Chondrocyte (in vitro differentiated cells): Measurements from ENCODE around the gene PLPP4. TPM values are rescaled to one million over a fixed set of nuclear protein-coding genes. Genes with fewer than 3 reads are reported as not detected.

ENCODE experiments used
- DNase-seq: peaks from one replicate; pipeline ENCODE4 v3.0.0; 2021; ENCODE audit warnings: mixed read lengths, low spot score
- H3K27ac Mint-ChIP-seq: one replicate; pipeline ENCODE4 v1.8.0; 2021; ENCODE audit warnings: mild to moderate bottlenecking, moderate library complexity, mixed read lengths; ENCODE audit not compliant: unreplicated experiment
- H3K27me3 Mint-ChIP-seq: 2 replicates; pipeline ENCODE4 v1.8.0; 2021; ENCODE audit warnings: low read depth, mixed read lengths
- H3K36me3 Mint-ChIP-seq: 2 replicates; pipeline ENCODE4 v1.8.0; 2021; ENCODE audit warnings: low read depth, mixed read lengths
- H3K4me1 Mint-ChIP-seq: 2 replicates; pipeline ENCODE4 v1.8.0; 2021; ENCODE audit warnings: low read depth, mild to moderate bottlenecking, mixed read lengths
- H3K4me3 Mint-ChIP-seq: one replicate; pipeline ENCODE4 v1.8.0; 2021; ENCODE audit warnings: mild to moderate bottlenecking, moderate library complexity, mixed read lengths; ENCODE audit not compliant: unreplicated experiment
- H3K9me3 Mint-ChIP-seq: 2 replicates; pipeline ENCODE4 v1.8.0; 2021; ENCODE audit warnings: low read depth, mixed read lengths
- total RNA-seq: library from RNA; stranded (reverse); gene quantifications from 3 replicates; pipeline ENCODE4 v1.2.1, GENCODE V29; 2021
- TF ChIP-seq, protein P1 (sequence below): fragments of 200-600 bp; sonication (generic); IDR thresholded peaks from 2 replicates; pipeline ENCODE4 v1.5.0; 2021; ENCODE audit warnings: antibody characterized with exemption, mild to moderate bottlenecking, moderate library complexity

The PLPP4 gene
- total RNA-seq, 1 donor from 2014 or later = 3.0 TPM

DNA sequence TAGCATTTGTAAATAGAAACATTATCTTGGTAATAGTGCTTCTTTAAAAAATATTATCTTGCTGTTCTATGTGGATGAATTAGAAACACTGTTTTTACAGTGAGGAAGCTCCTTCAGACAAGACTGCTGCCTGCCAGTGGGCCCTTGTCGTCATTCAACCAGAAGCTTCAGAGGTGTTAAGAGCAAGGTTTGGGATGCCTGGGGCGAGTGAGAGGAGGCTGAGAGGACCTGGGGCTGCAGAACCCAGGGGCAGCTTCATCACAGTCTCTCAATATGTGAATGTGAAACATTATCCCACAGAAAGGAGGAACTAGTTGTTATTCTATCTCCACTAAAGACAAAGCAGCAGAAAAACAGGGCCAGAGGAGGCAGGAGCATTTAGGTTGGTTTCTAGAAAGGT, 8.1 kb downstream of the PLPP4 start:
- H3K4me1 Mint-ChIP-seq = peaks cover 12% of the 10 kb centered on the region
- no peak for DNase-seq
- TF ChIP-seq, protein P1, sequence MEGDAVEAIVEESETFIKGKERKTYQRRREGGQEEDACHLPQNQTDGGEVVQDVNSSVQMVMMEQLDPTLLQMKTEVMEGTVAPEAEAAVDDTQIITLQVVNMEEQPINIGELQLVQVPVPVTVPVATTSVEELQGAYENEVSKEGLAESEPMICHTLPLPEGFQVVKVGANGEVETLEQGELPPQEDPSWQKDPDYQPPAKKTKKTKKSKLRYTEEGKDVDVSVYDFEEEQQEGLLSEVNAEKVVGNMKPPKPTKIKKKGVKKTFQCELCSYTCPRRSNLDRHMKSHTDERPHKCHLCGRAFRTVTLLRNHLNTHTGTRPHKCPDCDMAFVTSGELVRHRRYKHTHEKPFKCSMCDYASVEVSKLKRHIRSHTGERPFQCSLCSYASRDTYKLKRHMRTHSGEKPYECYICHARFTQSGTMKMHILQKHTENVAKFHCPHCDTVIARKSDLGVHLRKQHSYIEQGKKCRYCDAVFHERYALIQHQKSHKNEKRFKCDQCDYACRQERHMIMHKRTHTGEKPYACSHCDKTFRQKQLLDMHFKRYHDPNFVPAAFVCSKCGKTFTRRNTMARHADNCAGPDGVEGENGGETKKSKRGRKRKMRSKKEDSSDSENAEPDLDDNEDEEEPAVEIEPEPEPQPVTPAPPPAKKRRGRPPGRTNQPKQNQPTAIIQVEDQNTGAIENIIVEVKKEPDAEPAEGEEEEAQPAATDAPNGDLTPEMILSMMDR = no peak

GRCh38 chr10:120466006-120466405, 9.0 kb downstream of the PLPP4 start:
- Mint-ChIP-seq H3K4me3 (no peak overlapping the region), H3K9me3 (no peaks in the 10 kb centered on the region), H3K36me3 (no peaks in the 10 kb centered on the region), H3K27me3 (no peaks in the 10 kb centered on the region), H3K4me1 (peaks cover 3% of the 10 kb centered on the region), H3K27ac (no peak overlapping the region)
- TF ChIP-seq, protein P1 = no peak
- DNase-seq = no peak

More for the DNA sequence above, 8.1 kb downstream of the PLPP4 start:
- Mint-ChIP-seq H3K4me3 (no peak overlapping the region), H3K36me3 (no peaks in the 10 kb centered on the region), H3K27me3 (no peaks in the 10 kb centered on the region), H3K27ac (no peak overlapping the region), H3K9me3 (no peaks in the 10 kb centered on the region)

DNA sequence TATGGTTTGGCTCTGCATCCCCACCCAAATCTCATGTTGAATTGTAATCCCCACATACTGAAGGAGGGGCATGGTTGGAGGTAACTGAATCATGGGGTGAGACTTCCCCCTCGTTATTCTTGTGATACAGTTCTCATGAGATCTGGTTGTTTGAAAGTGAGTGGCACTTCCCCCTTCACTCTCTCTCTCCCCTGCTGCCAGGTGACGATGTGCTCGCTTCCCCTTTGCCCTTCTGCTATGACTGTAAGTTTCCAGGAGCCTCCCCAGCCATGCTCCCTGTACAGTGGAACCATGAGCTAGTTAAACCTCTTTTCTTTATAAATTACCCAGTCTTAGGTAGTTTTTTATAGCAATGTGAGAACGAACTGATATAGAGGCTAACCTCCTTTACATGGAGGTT, 16.6 kb downstream of the PLPP4 start:
- TF ChIP-seq, protein P1 = no peak
- no peak for DNase-seq
- Mint-ChIP-seq H3K9me3 (peaks cover 11% of the 10 kb centered on the region), H3K36me3 (peaks cover 3% of the 10 kb centered on the region), H3K4me3 (no peak overlapping the region), H3K27me3 (peaks cover 6% of the 10 kb centered on the region), H3K4me1 (peaks cover 19% of the 10 kb centered on the region), H3K27ac (no peak overlapping the region)

GRCh38 chr10:120474956-120475355, 17.9 kb downstream of the PLPP4 start:
- TF ChIP-seq, protein P1 = no peak
- H3K4me3 Mint-ChIP-seq = no peak overlapping the region
- peaks cover 3% of the 10 kb centered on the region for H3K36me3 Mint-ChIP-seq
- no peak for DNase-seq
- H3K9me3 Mint-ChIP-seq = peaks cover 11% of the 10 kb centered on the region
- peaks cover 6% of the 10 kb centered on the region for H3K27me3 Mint-ChIP-seq
- H3K27ac Mint-ChIP-seq = no peak overlapping the region
- H3K4me1 Mint-ChIP-seq = peaks cover 19% of the 10 kb centered on the region

DNA sequence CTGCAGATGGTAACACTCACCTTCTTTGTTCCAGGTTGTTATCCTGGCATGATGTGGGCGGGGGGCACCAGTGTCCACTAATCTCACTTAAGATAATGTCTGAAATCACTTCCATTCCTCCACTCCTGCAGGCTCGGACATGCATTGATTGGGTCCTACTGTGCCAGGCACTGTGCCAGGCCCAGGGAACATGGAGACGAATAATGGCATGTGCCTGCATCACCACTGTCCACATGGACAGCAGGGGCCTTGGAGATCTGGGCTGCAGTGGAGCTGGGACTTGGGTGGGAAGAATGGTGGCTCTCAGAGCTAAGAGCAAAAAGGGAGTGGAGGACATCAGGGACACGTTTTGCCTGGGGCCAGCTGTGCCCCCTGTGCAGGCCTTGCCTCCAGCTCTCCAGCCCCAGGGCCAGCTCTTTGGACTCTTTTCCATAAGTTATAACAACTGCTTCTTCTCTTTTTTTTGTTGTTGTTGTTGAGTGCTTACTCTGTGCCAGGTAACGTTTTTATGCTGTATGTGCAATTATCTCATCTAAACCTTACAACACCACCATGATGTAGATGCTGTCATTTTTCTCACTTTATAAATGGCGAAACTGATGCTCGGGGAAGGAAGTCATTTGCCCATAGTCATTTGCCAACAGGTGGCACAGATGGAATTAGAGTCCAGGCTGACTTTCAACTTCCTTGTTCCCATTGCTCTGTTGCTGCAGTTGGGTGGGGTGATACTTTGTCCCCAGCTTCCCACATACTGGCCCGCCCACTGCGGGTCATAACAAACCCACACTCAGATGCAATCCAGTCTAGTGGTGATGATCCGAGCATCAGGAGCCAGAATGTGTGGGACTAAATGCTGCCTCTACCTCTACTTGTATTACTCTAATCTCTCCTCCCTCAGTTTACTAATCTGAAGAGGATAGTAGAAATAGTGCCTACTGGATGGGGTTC, 19.1 kb downstream of the PLPP4 start:
- peaks cover 3% of the 10 kb centered on the region for H3K36me3 Mint-ChIP-seq
- H3K9me3 Mint-ChIP-seq = peaks cover 13% of the 10 kb centered on the region
- TF ChIP-seq, protein P1 = no peak
- no peak overlapping the region for H3K4me3 Mint-ChIP-seq
- no peak for DNase-seq
- H3K27me3 Mint-ChIP-seq = peaks cover 6% of the 10 kb centered on the region
- no peak overlapping the region for H3K27ac Mint-ChIP-seq
- peaks cover 19% of the 10 kb centered on the region for H3K4me1 Mint-ChIP-seq
